GM23338 (cell line): ENCODE results near the gene FGD3. TPM values are rescaled to one million over a fixed set of nuclear protein-coding genes. Genes with fewer than 3 reads are reported as not detected.

Source experiments
- ATAC-seq: fragments of 200-7000 bp; cut with Tn5 transposase; 3 replicates; pipeline ENCODE4 v1.9.1; 2020
- DNase-seq: peaks from one replicate; pipeline ENCODE4 v3.0.0-alpha.2; 2015; ENCODE audit warnings: low spot score
- H2AFZ ChIP-seq: fragments of 200-600 bp; sonication (generic); 2 replicates; pipeline ENCODE4 v1.8.0; 2016; ENCODE audit warnings: antibody characterized with exemption, mild to moderate bottlenecking, moderate library complexity
- H3F3A ChIP-seq: fragments of 200-600 bp; sonication (generic); replicated peaks from 2 replicates; pipeline ENCODE4 v1.8.0; 2017; ENCODE audit warnings: antibody characterized with exemption, mixed run types, low read depth
- H3K27ac ChIP-seq: fragments of 200-600 bp; sonication (generic); 2 replicates; pipeline ENCODE4 v1.6.1; 2016; ENCODE audit warnings: low read depth
- H3K27me3 ChIP-seq: fragments of 200-600 bp; sonication (generic); 2 replicates; pipeline ENCODE4 v1.8.0; 2016; ENCODE audit warnings: mild to moderate bottlenecking, mixed run types, moderate library complexity; ENCODE audit not compliant: insufficient read depth
- H3K36me3 ChIP-seq: fragments of 200-600 bp; sonication (generic); 2 replicates; pipeline ENCODE4 v1.8.0; 2016; ENCODE audit warnings: mild to moderate bottlenecking; ENCODE audit not compliant: insufficient read depth
- H3K4me1 ChIP-seq: fragments of 200-600 bp; sonication (generic); 2 replicates; pipeline ENCODE4 v1.8.0; 2016; ENCODE audit warnings: mild to moderate bottlenecking, moderate library complexity; ENCODE audit not compliant: insufficient read depth
- H3K4me2 ChIP-seq: fragments of 200-600 bp; sonication (generic); 2 replicates; pipeline ENCODE4 v1.7.1; 2017; ENCODE audit warnings: mixed run types
- H3K4me3 ChIP-seq: fragments of 200-600 bp; sonication (generic); 2 replicates; pipeline ENCODE4 v1.6.1; 2016; ENCODE audit warnings: mixed run types
- H3K79me2 ChIP-seq: fragments of 200-600 bp; sonication (generic); replicated peaks from 2 replicates; pipeline ENCODE4 v1.8.0; 2017; ENCODE audit warnings: mild to moderate bottlenecking; ENCODE audit not compliant: insufficient read depth
- H3K9me2 ChIP-seq: fragments of 200-600 bp; sonication (generic); 2 replicates; pipeline ENCODE4 v1.8.0; 2017; ENCODE audit not compliant: insufficient read depth
- H4K20me1 ChIP-seq: fragments of 200-600 bp; sonication (generic); replicated peaks from 2 replicates; pipeline ENCODE4 v1.8.0; 2017; ENCODE audit warnings: mild to moderate bottlenecking; ENCODE audit not compliant: insufficient read depth
- H3K27ac Mint-ChIP-seq: 2 replicates; pipeline ENCODE4 v1.8.0; 2020; ENCODE audit warnings: inconsistent platforms, mild to moderate bottlenecking, moderate library complexity, mixed read lengths
- H3K27me3 Mint-ChIP-seq: 3 replicates; pipeline ENCODE4 v1.8.0; 2022; ENCODE audit warnings: low read depth, mild to moderate bottlenecking, moderate library complexity, mixed read lengths, inconsistent platforms; ENCODE audit not compliant: insufficient read depth, poor library complexity
- H3K36me3 Mint-ChIP-seq: 3 replicates; pipeline ENCODE4 v1.8.0; 2021; ENCODE audit warnings: low read depth, mild to moderate bottlenecking, inconsistent platforms, moderate library complexity, mixed read lengths
- H3K4me1 Mint-ChIP-seq: 3 replicates; pipeline ENCODE4 v1.8.0; 2020; ENCODE audit warnings: mild to moderate bottlenecking, inconsistent platforms, mixed read lengths
- H3K4me3 Mint-ChIP-seq: 3 replicates; pipeline ENCODE4 v1.8.0; 2021; ENCODE audit warnings: moderate library complexity, mild to moderate bottlenecking, inconsistent platforms, mixed read lengths
- H3K9me3 Mint-ChIP-seq: 3 replicates; pipeline ENCODE4 v1.8.0; 2020; ENCODE audit warnings: moderate library complexity, mild to moderate bottlenecking, inconsistent platforms, mixed read lengths
- CTCF ChIP-seq, 2 experiments: fragments of 200-600 bp in 1 of 2; sonication (generic) in 1 of 2; conservative IDR thresholded peaks; 2 replicates each; pipeline versions ENCODE4 v1.5.1 to v1.6.1; 2016 to 2017; ENCODE audit warnings: antibody characterized with exemption in 2 of 2, low read depth in 2 of 2, mild to moderate bottlenecking in 2 of 2, moderate library complexity in 1 of 2
- NANOG ChIP-seq: IDR thresholded peaks from 2 replicates; pipeline ENCODE4 v1.6.1; 2016; ENCODE audit warnings: antibody characterized with exemption, borderline replicate concordance
- REST ChIP-seq: IDR thresholded peaks from one replicate; pipeline ENCODE4 v1.6.1; 2018; ENCODE audit warnings: antibody characterized with exemption; ENCODE audit not compliant: unreplicated experiment
- ZNF462 ChIP-seq: fragments of 250-450 bp; sonication (Bioruptor Pico); IDR thresholded peaks from 2 replicates; pipeline ENCODE4 v1.5.0; 2020; ENCODE audit warnings: mild to moderate bottlenecking, moderate library complexity
- polyA plus RNA-seq: library from polyadenylated mRNA; unstranded; fragments of >200 nt; fragmentation: Nextera tagmentation; extraction: Ambion mirVana; gene quantifications from 2 replicates; pipeline ENCODE4 v1.2.1, GENCODE V29; 2016
- total RNA-seq: library from RNA; depleted of rRNA; stranded (reverse); fragments of >200 nt; shearing (Covaris generic); gene quantifications from 2 replicates; pipeline ENCODE4 v1.2.3, GENCODE V29; 2014

FGD3 gene
- total and polyA plus RNA-seq, 2 experiments from 2014 or later: 0.95 to 1.7 TPM

GRCh38 chr9:92980085-92980745 lies 32.9 kb downstream of the FGD3 start:
- peaks cover 60% of the 10 kb centered on the region for H3K9me3 Mint-ChIP-seq
- H3K27me3 ChIP-seq: no peaks in the 10 kb centered on the region

More at GRCh38 chr9:92980085-92980745, 32.9 kb downstream of the FGD3 start:
- Histone ChIP-seq H3K36me3 (peaks cover 29% of the 10 kb centered on the region), H2AFZ (no peak overlapping the region), H3K27ac (no peak overlapping the region), H4K20me1 (no peaks in the 10 kb centered on the region), H3K4me1 (peaks cover 10% of the 10 kb centered on the region), H3K4me3 (no peak overlapping the region), H3K9me2 (no peaks in the 10 kb centered on the region), H3F3A (no peaks in the 10 kb centered on the region), H3K4me2 (no peak overlapping the region), H3K79me2 (no peaks in the 10 kb centered on the region)
- TF ChIP-seq REST: no peak
- no peak for TF ChIP-seq ZNF462 (CRISPR knock-in tag)
- no peak for TF ChIP-seq NANOG
- no peak for TF ChIP-seq CTCF (conservative IDR thresholded peaks at IDR 0.05; ENCODE audit: low read depth in 2 of 2)
- no peak overlapping the region for H3K27ac Mint-ChIP-seq
- no peak for ATAC-seq
- peaks cover 4% of the 10 kb centered on the region for H3K27me3 Mint-ChIP-seq
- H3K4me3 Mint-ChIP-seq: no peak overlapping the region
- peaks cover 46% of the 10 kb centered on the region for H3K36me3 Mint-ChIP-seq
- H3K4me1 Mint-ChIP-seq: peaks cover 15% of the 10 kb centered on the region
- DNase-seq: no peak
